Central memory CD8-positive, alpha-beta T cell (primary cell): Measurements from ENCODE around the gene PTPRCAP.
"Not testable (repeated sequence)": the region's sequence is repeated elsewhere in the genome, so short reads cannot be mapped to it uniquely, and the experiment has no call there.

Experiments
- ATAC-seq: fragments of 150-1000 bp; cut with Tn5 transposase; replicated peaks from 2 replicates; pipeline ENCODE4 v1.10.0; 2022; ENCODE audit warnings: mild to moderate bottlenecking, moderate FRiP score, moderate number of reproducible peaks; ENCODE audit not compliant: poor library complexity, severe bottlenecking; ENCODE audit errors: extremely low read depth
- DNase-seq, 2 donors: peaks; one replicate each; pipeline ENCODE4 v3.0.0; 2021; ENCODE audit warnings: low spot score in 2 of 2
- H3K27ac Mint-ChIP-seq: one replicate; pipeline ENCODE4 v1.8.0; 2022; ENCODE audit warnings: low read depth, mild to moderate bottlenecking, moderate library complexity, mixed read lengths
- H3K27me3 Mint-ChIP-seq: one replicate; pipeline ENCODE4 v1.8.0; 2022; ENCODE audit warnings: mixed read lengths
- H3K36me3 Mint-ChIP-seq: one replicate; pipeline ENCODE4 v1.8.0; 2022; ENCODE audit warnings: mild to moderate bottlenecking, moderate library complexity, mixed read lengths; ENCODE audit not compliant: insufficient read depth
- H3K4me1 Mint-ChIP-seq: one replicate; pipeline ENCODE4 v1.8.0; 2022; ENCODE audit warnings: mixed read lengths
- H3K4me3 Mint-ChIP-seq: one replicate; pipeline ENCODE4 v1.8.0; 2022; ENCODE audit warnings: mild to moderate bottlenecking, moderate library complexity, mixed read lengths
- H3K9me3 Mint-ChIP-seq: one replicate; pipeline ENCODE4 v1.8.0; 2022; ENCODE audit warnings: mixed read lengths

Gene PTPRCAP

GRCh38 chr11:67405196-67405567 is 32.3 kb downstream of the PTPRCAP start:
- Mint-ChIP-seq H3K4me3 (peak overlapping the region; percentile 87), H3K36me3 (peaks cover 51% of the 10 kb centered on the region)

GRCh38 chr11:67404515-67405195 is 32.8 kb downstream of the PTPRCAP start:
- peaks cover 50% of the 10 kb centered on the region for H3K36me3 Mint-ChIP-seq

More at GRCh38 chr11:67405196-67405567, 32.3 kb downstream of the PTPRCAP start:
- DNase-seq: no peak
- no peaks in the 10 kb centered on the region for H3K27me3 Mint-ChIP-seq
- peaks cover 67% of the 10 kb centered on the region for H3K4me1 Mint-ChIP-seq
- no peaks in the 10 kb centered on the region for H3K9me3 Mint-ChIP-seq
- H3K27ac Mint-ChIP-seq: peak overlapping the region; percentile 94
- ATAC-seq: no peak

GRCh38 chr11:67403085-67403484 is 34.4 kb downstream of the PTPRCAP start:
- peak overlapping the region; percentile 94 for H3K27ac Mint-ChIP-seq
- peaks cover 55% of the 10 kb centered on the region for H3K36me3 Mint-ChIP-seq
- H3K4me1 Mint-ChIP-seq: peaks cover 48% of the 10 kb centered on the region
- H3K27me3 Mint-ChIP-seq, H3K9me3 Mint-ChIP-seq, ATAC-seq, DNase-seq: not testable (repeated sequence)
- H3K4me3 Mint-ChIP-seq: peak overlapping the region; percentile 87

More at GRCh38 chr11:67404515-67405195, 32.8 kb downstream of the PTPRCAP start:
- H3K4me1 Mint-ChIP-seq: peaks cover 62% of the 10 kb centered on the region
- no peaks in the 10 kb centered on the region for H3K9me3 Mint-ChIP-seq
- ATAC-seq (no peak), DNase-seq (no peak)
- no peaks in the 10 kb centered on the region for H3K27me3 Mint-ChIP-seq
- H3K27ac Mint-ChIP-seq: peak overlapping the region; percentile 94
- peak overlapping the region; percentile 87 for H3K4me3 Mint-ChIP-seq

DNA sequence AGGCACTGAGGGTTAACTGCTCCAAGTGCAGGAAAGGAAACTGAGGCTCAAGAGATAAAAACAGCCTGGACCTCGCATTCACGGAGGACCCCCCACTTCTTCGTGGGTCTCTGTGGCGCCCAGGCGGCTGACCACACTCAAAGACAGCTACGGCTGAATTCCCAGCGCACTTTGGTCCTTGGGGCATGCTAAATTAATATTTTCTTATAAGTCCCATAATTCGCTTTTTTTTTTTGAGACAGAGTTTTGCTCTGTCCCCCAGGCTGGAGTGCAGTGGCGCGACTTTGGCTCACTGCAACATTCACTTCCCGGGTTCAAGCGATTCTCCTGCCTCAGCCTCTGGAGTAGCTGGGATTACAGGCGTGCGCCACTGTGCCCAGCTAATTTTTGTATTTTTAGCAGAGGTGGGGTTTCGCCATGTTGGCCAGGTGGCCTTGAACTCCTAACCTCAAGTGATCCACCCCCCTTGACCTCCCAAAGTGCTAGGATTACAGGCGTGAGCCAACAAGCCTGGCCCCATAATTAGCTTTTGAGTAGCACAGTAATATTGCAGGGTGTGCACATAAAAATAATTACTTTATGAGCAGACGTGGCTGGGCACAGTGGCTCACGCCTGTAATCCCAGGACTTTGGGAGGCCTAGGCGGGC is 35.2 kb downstream of the PTPRCAP start:
- ATAC-seq, H3K27me3 Mint-ChIP-seq, H3K9me3 Mint-ChIP-seq, H3K27ac Mint-ChIP-seq, DNase-seq: not testable (repeated sequence)
- Mint-ChIP-seq H3K4me1 (peaks cover 48% of the 10 kb centered on the region), H3K36me3 (peaks cover 53% of the 10 kb centered on the region), H3K4me3 (peak overlapping the region; percentile 87)

- peaks cover 50% of the 10 kb centered on the region for H3K36me3 Mint-ChIP-seq
- H3K4me1 Mint-ChIP-seq: peaks cover 48% of the 10 kb centered on the region
- H3K27me3 Mint-ChIP-seq: no peaks in the 10 kb centered on the region
- ATAC-seq (peak; percentile 70), DNase-seq (peak; percentile 80 to 89)
- H3K27ac Mint-ChIP-seq: no peak within 1 kb of the TSS
- H3K4me3 Mint-ChIP-seq: peak within 1 kb of the TSS; percentile 87
- H3K9me3 Mint-ChIP-seq: no peaks in the 10 kb centered on the region
These were observed 35.8 kb downstream of the PTPRCAP start, which contains the start of gene PPP1CA for GRCh38 chr11:67401495-67402191. Gene PPP1CA (minus strand): TSS chr11:67401858. CDS start chr11:67401782, 76 bp downstream.

- peak; percentile 1 for ATAC-seq
- DNase-seq: no peak
- H3K4me1 Mint-ChIP-seq: peaks cover 49% of the 10 kb centered on the region
- no peak overlapping the region for H3K27ac Mint-ChIP-seq
- no peaks in the 10 kb centered on the region for H3K27me3 Mint-ChIP-seq
- peak overlapping the region; percentile 87 for H3K4me3 Mint-ChIP-seq
- H3K9me3 Mint-ChIP-seq: no peaks in the 10 kb centered on the region
- H3K36me3 Mint-ChIP-seq: peaks cover 46% of the 10 kb centered on the region
These were observed 36.5 kb downstream of the PTPRCAP start for GRCh38 chr11:67400942-67401494.

DNA sequence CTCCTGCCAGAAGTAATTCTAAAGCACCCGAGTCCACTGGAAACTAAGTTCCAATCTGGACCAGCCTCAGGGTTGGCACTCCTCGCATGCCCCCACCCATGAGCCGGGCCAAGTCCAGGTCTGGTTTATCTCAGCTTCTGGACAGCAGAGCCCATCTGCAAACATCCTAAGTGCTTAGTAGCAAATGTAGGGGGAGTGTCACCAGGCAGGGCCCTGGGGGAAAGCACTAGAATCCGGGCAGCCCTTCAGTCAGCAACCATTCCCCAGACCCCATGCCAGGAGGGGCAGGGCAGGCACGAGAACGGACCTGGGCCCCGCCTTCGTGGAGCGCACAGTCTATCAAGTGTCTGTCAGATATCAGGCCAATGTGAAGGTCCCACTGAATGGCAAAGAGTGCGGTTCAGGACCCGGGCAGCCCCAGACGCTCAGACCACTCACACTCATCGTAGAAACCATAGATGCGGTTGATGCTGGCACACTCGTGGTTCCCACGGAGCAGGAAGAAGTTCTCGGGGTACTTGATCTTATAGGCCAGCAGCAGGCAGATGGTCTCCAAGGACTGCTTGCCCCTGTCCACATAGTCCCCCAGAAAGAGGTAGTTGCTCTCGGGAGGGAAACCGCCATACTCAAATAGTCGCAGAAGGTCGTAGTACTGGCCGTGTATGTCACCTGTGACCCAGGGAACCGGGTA is 37.1 kb downstream of the PTPRCAP start:
- no peak overlapping the region for H3K27ac Mint-ChIP-seq
- H3K9me3 Mint-ChIP-seq: no peaks in the 10 kb centered on the region
- H3K4me1 Mint-ChIP-seq: peaks cover 46% of the 10 kb centered on the region
- H3K27me3 Mint-ChIP-seq: no peaks in the 10 kb centered on the region
- ATAC-seq (no peak), DNase-seq (no peak)
- peak overlapping the region; percentile 87 for H3K4me3 Mint-ChIP-seq
- peaks cover 43% of the 10 kb centered on the region for H3K36me3 Mint-ChIP-seq

- Mint-ChIP-seq H3K27me3 (no peaks in the 10 kb centered on the region), H3K27ac (no peak overlapping the region), H3K4me1 (peaks cover 38% of the 10 kb centered on the region), H3K36me3 (peaks cover 32% of the 10 kb centered on the region), H3K4me3 (peak overlapping the region; percentile 87), H3K9me3 (no peaks in the 10 kb centered on the region)
- ATAC-seq: no peak
- DNase-seq: no peak
These were observed 38.6 kb downstream of the PTPRCAP start for GRCh38 chr11:67398661-67399563.

- peaks cover 40% of the 10 kb centered on the region for H3K4me1 Mint-ChIP-seq
- DNase-seq (no peak), ATAC-seq (no peak)
- H3K4me3 Mint-ChIP-seq: peak overlapping the region; percentile 57
- H3K27me3 Mint-ChIP-seq: no peaks in the 10 kb centered on the region
- H3K36me3 Mint-ChIP-seq: peaks cover 28% of the 10 kb centered on the region
- no peaks in the 10 kb centered on the region for H3K9me3 Mint-ChIP-seq
- peak overlapping the region; percentile 84 for H3K27ac Mint-ChIP-seq
These were observed 39.4 kb downstream of the PTPRCAP start for GRCh38 chr11:67397986-67398660.

DNA sequence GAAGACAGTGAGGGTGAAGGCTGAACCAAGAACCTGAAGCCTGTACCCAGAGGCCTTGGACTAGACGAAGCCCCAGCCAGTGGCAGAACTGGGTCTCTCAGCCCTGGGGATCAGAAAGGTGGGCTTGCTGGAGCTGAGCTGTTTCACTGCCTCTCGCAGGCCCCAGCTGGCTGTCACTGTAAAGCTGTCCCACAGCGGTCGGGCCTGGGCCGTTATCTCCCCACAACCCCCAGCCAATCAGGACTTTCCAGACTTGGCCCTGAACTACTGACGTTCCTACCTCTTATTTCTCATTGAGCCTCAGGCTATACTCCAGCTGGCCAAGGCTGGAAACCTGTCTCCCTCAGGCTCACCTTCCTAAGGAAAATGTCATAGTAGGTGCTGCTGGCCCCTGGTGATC is 39.9 kb downstream of the PTPRCAP start:
- Mint-ChIP-seq H3K27ac (peak overlapping the region; percentile 84), H3K27me3 (no peaks in the 10 kb centered on the region), H3K4me1 (peaks cover 43% of the 10 kb centered on the region), H3K36me3 (peaks cover 30% of the 10 kb centered on the region), H3K4me3 (peak overlapping the region; percentile 57), H3K9me3 (no peaks in the 10 kb centered on the region)
- ATAC-seq (no peak), DNase-seq (no peak)
